MV-4-11 (cell line): ENCODE results near the gene GALNT11.
A peak's percentile ranks its signal among the peaks of the same experiment; 100 is the strongest.
"Not testable (repeated sequence)": the region's sequence is repeated elsewhere in the genome, so short reads cannot be mapped to it uniquely, and the experiment has no call there.

Source experiments
- DNase-seq: peaks from one replicate; lab custom pipeline; 2025; lab: John Stamatoyannopoulos, UW

Gene GALNT11

DNA sequence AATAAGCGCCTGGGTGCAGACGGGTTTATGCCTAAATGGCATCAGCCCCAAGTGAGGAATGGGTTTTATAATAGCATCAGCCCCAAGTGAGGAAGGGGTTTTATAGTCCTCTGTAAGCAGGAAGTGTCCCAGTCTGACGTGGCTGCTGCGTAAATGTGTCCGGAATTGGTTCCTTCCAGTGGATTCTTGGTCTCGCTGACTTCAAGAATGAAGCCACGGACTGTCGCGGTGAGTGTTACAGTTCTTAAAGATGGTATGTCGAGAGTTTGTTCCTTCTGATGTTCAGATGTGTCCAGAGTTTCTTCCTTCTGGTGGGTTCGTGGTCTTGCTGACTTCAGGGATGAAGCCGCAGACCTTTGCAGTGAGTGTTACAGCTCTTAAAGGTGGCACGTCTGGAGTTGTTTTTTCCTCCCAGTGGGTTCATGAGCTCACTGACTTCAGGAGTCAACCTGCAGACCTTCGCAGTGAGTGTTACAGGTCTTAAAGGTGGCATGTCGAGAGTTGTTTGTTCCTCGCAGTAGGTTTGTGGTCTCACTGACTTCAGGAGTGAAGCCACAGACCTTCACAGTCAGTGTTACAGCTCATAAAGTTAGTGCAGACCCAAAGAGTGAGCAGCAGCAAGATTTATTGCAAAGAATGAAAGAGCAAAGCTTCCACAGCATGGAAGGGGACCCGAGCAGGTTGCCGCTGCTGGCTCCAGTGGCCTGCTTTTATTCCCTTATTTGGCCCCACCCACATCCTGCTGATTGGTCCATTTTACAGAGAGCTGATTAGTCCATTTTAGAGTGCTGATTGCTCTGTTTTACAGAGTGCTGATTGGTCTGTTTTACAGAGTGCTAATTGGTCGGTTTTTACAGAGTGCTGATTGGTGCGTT is 2.3 kb downstream of the GALNT11 start:
- not testable (repeated sequence) for DNase-seq

DNA sequence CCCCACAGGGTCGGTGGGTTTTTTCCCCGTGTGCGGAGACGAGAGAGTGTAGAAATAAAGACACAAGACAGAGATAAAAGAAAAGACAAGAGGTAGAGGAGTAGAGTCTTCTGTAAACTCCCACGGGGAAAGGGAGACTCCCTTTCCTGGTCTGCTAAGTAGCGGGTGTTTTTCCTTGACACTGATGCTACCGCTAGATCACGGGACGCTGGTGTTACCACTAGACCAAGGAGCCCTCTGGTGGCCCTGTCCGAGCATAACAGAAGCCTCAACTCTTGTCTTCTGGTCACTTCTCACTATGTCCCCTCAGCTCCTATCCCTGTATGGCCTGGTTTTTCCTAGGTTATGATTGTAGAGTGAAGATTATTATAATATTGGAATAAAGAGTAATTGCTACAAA is 4.6 kb downstream of the GALNT11 start:
- peak; percentile 27 for DNase-seq

DNA sequence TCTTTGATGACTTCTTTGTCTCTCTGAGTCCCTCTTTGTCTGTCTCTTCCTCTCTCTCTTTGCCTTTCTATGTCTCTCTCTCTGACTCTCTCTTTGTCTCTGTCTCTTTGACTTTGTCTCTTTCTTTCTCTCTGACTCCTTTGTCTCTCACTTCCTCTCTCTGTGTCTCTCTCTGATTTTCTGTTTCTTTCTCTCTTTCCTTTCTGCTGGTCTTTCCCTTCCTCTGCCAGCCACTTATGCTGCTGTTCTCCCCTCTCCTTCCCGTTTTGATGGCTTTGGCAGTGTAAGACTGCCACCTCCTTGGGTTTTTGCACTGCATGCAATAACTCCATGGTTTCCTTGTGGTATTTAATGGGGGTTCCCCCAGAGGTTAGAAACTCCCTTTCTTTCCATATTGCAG is 5.2 kb downstream of the GALNT11 start:
- peak; percentile 31 for DNase-seq

DNA sequence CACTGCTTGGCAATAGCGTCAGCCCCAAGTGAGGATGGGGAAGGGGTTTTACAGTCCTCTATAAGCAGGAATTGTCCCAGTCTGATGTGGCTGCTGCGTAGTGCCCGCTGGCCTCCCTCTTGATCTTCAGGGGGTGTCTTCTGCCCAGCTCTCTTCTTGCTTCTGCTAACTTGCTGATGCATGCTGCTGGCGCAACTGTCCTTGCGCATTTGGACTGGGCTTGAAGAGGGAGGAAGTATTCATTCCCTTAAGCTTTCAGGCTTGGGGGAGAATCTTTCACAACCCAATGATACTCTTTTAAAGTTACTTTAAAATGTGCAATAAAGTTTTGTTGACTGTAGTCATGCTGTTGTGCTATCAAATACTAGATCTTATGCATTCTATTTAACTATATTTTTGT is 10.3 kb downstream of the GALNT11 start:
- peak; percentile 12 for DNase-seq

DNA sequence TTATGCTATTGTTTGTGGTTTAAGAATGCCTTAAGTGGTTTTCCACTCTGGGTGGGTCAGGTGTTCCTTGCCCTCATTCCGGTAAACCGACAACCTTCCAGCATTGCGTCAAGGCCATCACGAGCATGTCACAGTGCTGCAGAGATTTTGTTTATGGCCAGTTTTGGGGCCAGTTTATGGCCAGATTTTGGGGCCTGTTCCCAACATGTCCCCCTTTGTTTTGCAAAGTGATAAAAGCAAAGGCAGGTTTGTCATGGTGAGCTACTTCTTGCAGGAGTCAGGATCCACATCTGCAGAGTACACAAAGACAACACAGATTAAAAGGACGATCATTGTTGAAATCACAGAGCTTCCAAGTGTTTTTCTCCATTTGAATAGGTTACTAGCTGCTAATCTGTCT is 12.9 kb downstream of the GALNT11 start:
- DNase-seq = not testable (repeated sequence)

DNA sequence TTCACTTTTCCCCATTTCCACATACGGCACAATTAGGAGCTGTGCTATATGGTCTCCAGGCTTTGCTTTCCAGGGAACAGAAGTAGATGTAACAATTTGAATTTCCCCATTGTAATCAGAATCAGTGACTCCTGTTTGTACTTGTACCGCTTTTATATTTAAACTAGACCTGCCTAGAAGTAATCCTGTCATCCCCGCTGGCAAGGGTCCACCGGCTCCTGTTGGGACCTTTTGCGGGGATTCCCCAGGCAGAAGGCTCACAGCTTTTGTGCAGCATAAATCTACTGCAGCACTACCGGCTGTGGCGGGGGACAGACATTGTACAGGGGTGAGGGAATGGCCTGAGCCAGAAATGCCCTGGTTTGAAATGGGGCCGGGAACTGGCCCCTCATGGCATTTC is 17.6 kb downstream of the GALNT11 start:
- not testable (repeated sequence) for DNase-seq

DNA sequence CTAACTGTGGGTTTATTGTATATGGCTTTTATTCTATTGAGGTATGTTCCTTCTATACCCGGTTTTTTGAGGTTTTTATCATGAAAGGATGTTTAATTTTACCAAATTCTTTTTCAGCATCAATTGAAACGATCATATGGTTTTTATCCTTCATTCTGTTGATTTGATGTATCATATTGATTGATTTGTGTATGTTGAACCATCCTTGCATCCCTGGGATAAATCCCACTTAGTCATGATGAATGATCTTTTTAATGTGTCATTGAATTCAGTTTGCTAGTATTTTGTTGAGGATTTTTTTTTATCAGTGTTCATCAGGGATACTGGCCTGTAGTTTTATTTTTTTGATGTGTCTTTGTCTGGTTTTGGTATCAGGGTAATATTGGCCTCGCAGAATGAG is 19.4 kb downstream of the GALNT11 start:
- not testable (repeated sequence) for DNase-seq

DNA sequence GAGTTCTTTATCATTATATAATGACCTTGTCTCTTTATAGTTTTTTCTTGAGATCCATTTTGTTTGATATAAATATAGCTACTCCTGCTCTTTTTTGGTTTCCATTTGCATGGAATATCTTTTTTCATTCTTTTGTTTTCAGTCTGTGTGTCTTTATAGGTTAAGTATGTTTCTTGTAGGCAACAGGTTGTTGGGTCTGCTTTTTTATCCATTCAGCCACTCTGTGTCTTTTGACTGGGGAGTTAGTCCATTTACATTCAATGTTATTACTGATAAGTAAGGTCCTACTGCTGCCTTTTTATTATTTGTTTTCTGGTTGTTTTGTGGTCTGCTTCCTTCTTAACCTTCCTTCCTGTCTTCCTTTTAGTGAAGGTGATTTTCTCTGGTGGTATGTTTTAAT is 21.1 kb downstream of the GALNT11 start:
- no peak for DNase-seq

DNA sequence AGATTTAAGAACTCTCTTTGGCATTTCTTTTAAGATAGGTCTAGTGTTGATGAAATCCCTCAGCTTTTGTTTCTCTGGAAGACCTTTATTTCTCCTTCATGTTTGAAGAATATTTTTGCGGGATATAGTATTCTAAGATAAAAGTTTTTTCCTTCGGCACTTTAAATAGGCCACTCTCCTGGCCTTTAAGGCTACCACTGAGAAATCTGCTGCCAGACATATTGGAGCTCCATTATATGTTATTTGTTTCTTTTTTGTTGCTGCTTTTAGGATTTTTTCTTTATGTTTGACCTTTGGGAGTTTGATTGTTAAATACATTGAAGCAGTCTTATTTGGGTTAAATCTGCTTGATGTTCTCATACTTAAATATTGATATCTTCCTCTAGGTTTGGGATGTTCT is 22.6 kb downstream of the GALNT11 start:
- no peak for DNase-seq

DNA sequence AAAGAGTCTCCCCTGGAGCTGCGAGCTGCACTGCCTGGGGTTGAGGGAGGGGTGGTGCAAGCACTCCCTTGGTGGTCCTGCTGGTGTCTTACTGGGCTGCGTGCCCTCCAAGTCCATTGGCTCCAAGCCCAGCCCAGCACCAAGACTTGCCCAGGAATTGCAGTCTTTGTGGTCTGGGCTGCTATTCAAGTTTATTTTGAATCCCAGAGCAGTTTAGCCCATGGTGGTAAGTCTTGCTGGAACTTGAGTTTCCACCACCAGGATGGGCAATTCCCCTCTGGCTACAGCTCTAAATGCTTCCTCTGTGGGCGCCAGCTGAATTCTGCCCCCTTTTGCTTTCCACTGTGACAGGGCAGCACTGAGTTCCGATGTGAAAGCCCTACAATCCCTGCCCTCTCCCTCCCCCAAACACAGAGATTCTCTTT is 25.1 kb downstream of the GALNT11 start:
- no peak for DNase-seq

DNA sequence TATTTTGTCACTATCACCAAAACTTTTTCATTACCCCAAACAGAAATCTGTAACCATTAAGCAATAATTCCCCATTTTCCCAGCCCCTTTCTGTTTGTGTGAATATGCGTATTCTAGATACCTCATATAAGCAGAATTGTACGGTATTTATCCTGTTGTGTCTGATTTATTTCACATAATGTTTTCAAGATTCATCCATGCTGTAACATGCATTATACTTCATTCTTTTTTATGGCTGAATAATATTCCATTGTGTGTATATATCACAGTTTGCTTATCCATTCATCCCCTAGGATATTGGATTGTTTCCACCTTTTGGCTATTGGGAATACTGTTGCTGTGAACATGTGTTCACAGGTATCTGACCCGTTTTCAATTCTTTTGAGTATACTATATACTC is 26.5 kb downstream of the GALNT11 start:
- DNase-seq = no peak

DNA sequence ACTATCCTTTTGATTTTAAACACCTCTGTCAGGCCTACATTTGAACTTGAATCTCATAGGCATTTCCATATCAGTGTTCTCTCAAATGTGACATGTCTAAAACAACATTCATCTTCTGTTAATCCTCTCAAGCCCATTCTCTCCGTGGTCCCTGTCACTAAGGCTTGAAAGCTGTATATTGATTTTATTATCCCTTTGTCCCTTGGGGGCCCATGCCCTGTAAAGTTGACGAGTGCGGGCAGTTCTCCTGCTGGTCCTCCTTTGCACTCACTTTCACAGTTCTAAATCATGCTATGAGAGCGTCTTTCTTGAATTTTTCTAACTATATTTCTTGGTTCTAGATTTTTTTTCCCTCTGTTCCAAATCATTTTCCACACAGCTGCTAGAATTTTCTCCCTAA is 27.3 kb downstream of the GALNT11 start:
- no peak for DNase-seq

DNA sequence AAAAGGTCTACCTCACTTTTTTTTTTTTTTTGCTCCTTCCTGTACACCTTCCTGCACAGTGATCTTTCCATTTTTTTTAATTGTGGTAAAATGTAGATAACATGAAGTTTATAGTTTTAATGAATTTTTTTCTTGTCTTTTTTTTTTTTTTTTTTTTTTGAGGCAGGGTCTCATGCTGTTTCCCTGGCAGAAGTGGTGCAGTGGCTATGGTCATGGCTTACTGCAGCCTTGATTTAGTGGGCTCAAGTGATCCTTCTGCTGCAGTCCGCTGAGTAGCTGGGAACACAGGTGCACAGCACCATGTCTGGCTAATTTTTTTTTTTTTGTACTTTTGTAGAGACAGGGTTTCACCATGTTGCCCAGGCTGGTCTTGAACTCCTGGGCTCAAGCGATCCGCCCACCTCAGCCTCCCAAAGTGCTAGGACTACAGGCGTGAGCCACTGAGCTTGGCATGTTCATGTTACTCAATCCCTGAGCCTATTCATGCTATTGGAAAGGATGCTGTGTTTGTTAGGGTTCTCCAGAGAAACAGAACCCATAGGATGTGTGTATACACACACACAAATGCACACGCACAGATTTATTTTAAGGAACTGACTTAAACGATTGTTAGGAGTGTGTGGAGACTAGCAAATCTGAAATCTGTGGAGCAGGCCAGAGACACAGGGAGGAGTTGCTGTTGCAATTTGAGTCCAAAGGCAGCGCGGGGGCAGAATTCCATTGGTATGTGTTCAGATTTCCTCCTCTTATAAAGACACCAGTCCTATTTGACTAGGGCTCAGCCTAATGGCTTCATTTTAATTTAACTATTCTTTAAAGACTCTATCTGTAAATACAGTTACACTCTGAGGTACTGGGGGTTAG is 29.1 kb downstream of the GALNT11 start:
- DNase-seq = no peak

DNA sequence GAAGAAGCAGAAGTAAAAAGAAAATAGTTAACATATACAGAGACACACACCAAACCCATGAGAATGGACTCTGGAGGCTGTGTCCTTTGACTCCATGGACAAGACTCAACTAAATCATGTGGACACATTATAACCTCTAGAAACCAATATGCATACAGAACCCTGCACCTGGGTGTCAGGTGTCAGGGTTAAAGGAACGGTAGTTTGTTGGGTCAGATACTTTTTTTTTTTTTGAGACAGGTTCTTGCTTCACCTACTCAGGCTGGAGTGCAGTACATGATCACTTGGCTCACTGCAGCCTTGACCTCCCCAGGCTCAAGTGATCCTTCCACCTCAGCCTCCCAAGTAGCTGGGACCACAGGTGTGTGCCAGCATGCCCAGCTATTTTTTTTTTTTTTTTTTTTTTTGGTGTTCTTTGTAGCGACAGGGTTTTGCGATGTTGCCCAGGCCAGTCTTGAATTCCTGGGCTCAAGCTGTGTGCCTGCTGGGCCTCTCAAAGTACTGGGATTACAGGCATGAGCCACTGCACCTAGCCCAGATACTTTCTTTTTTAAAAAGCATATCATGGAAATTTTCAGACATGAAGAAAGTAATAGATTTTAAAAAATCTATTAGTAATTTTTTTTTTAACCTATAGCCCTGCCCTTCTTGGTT is 31.3 kb downstream of the GALNT11 start:
- DNase-seq = no peak

DNA sequence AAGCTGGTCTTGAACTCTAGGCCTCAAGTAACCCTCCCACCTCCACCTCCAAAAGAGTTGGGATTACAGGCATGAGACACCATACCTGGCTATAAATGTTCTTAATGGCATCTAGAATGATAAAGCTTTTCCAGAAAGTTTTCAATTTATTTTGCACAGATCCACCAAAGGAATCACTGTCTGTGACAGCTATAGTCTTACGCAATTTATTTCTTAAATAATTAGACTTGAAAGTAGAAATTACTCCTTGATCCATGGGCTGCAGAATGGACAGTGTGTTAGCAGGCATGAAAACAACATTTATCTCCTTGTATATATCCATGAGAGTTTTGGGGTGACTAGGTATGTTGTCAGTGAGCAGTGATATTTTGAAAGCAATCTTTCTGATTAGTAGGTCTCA is 33.8 kb downstream of the GALNT11 start:
- no peak for DNase-seq

DNA sequence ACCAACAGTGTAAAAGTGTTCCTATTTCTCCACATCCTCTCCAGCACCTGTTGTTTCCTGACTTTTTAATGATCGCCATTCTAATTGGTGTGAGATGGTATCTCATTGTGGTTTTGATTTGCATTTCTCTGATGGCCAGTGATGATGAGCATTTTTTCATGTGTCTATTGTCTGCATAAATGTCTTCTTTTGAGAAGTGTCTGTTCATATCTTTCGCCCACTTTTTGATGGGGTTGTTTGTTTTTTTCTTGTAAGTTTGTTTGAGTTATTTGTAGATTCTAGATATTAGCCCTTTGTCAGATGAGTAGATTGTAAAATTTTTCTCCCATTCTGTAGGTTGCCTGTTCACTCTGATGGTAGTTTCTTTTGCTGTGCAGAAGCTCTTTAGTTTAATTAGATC is 35.6 kb downstream of the GALNT11 start:
- not testable (repeated sequence) for DNase-seq

DNA sequence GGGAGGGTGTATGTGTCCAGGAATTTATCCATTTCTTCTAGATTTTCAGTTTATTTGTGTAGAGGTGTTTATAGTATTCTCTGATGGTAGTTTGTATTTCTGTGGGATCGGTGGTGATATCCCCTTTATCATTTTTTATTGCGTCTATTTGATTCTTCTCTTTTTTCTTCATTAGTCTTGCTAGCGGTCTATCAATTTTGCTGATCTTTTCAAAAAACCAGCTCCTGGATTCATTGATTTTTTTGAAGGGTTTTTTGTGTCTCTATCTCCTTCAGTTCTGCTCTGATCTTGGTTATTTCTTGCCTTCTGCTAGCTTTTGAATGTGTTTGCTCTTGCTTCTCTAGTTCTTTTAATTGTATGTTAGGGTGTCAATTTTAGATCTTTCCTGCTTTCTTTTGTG is 37.7 kb downstream of the GALNT11 start:
- DNase-seq = not testable (repeated sequence)

DNA sequence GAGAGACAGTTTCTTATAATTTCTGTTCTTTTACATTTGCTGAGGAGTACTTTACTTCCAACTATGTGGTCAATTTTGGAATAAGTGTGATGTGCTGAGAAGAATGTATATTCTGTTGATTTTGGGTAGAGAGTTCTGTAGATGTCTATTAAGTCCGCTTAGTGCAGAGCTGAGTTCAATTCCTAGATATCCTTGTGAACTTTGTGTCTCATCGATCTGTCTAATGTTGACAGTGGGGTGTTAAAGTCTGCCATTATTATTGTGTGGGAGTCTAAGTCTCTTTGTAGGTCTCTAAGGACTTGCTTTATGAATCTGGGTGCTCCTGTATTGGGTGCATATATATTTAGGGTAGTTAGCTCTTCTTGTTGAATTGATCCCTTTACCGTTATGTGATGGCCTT is 38.3 kb downstream of the GALNT11 start:
- not testable (repeated sequence) for DNase-seq

DNA sequence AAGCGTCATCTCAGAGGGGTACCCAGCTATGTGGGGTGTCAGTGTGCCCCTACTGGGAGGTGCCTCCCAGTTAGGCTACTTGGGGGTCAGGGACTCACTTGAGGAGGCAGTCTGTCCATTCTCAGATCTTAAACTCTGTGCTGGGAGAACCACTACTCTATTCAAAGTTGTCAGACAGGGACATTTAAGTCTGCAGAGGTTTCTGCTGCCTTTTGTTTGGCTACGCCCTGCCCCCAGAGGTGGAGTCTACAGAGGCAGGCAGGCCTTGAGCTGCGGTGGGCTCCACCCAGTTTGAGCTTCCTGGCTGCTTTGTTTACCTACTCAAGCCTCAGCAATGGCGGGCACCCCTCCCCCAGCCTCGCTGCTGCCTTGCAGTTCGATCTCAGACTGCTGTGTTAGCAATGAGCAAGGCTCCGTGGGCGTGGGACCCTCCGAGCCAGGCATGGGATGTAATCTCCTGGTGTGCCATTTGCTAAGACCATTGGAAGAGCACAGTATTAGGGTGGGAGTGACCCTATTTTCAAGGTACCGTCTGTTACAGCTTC is 40.4 kb downstream of the GALNT11 start:
- not testable (repeated sequence) for DNase-seq

DNA sequence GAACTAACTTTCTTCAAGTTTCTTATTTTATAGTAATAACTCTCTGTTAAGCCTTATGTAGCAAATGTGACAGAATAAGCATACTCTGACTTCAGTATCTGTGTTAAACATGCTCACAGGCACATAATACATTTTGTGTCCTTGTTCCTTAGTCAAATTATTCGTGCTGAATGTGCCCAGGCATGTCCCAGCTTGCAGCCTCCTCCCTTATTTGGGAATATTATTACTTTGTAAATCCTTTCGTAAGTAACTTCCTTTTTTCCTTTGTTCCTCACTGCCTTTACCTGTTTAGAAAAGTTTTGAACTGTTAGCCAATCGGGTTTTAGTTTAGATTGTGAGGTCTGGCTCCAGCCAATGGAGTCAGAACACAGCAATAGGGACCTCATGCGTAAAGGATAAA is 46.9 kb downstream of the GALNT11 start:
- DNase-seq = no peak

DNA sequence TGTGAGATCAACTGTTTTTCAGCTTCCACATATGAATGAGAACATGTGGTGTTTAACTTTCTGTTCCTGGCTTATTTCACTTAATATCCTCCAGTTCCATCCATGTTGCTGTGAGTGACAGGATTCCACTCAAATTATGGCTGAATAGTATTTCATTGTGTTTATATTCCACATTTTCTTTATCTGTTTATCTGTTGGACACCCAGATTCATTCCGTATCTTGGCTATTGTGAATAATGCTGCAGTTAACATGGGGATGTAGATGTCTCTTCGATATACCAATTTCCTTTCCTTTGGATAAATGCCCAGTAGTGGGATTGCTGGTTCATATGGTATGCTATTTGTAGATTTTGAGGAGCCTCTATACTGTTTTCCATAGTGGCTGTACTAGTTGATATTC is 47.9 kb downstream of the GALNT11 start:
- DNase-seq = no peak

DNA sequence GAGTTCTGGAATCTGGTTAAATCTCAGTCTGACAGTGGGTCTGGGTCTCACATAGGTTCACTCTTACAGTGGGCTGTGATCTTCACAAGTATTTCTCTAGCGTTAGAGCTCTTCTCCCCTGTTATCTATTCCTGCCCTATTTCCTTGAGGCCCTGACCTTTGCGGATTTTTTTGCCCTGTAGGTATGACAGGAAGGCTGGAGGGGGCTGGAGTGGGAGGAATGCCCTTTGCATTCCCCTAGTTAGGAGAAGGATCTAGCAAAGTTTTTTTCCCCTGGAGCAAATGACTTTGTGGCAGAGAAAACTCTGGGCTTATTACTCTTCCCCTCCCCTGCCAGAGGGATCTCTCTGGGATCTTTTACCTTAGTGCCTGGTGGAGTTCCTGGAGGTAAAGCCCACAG is 49.2 kb downstream of the GALNT11 start:
- DNase-seq = no peak
